ENCODE results near the gene KRTAP3-1.
"Not testable (repeated sequence)": the region's sequence is repeated elsewhere in the genome, so short reads cannot be mapped to it uniquely, and the experiment has no call there.

The KRTAP3-1 gene

GRCh38 chr17:41008811-41009210, at the start of gene KRTAP3-1:
Gene KRTAP3-1 (minus strand): TSS chr17:41009128. CDS start chr17:41009074, 54 bp downstream.
- no peak for FAIRE-seq

DNA sequence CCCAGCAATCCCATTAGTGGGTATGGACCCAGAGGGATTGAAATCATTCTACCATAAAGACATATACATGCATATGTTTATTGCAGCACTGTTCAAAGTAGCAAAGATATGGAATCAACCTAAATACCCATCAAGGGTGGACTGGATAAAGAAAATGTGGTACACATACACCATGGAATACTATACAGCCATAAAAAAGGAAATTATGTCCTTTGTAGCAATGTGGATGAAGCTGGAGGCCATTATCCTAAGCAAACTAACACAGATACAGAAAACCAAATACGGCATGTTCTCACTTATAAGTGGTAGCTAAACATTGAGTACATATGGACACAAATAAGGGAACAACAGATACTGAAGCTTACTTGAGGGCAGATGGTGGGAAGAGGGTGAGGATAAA, 48.6 kb upstream of the KRTAP3-1 start:
- FAIRE-seq: no peak

DNA sequence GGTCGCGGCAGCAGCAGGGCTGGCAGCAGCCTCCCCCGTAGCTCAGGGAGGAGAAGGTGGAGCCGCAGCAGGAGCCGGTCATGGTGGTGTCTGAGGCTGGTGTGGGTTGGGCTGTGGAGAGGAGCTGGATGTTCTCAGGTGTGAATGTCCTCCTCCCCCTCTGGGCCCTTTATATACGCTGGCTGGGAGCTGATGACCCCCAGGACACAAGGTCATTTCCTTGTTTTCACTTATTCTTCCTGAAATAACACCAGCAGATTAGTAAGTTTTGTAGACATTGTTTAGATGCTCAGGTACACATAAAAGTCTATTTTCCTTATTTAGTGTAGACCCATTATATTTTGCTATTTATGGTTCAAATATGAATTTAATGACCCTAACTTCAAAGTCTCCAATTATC, 46.2 kb upstream of the KRTAP3-1 start, which contains the start of gene KRTAP2-2:
TSS of gene KRTAP2-2 (minus strand) at position 101 of the 400 bp plus-strand sequence. CDS start at position 82, 19 bp downstream.
- not testable (repeated sequence) for FAIRE-seq

- FAIRE-seq: not testable (repeated sequence)
Measured at GRCh38 chr17:41054556-41054955, 45.6 kb upstream of the KRTAP3-1 start.

- no peak for FAIRE-seq
Measured at GRCh38 chr17:41054025-41054424, 45.1 kb upstream of the KRTAP3-1 start.

- no peak for FAIRE-seq
Measured at GRCh38 chr17:41052566-41052965, 43.6 kb upstream of the KRTAP3-1 start.

- no peak for FAIRE-seq
Measured at GRCh38 chr17:41049110-41049509, 40.2 kb upstream of the KRTAP3-1 start.

- FAIRE-seq: no peak
Measured at GRCh38 chr17:41048441-41048840, 39.5 kb upstream of the KRTAP3-1 start.

DNA sequence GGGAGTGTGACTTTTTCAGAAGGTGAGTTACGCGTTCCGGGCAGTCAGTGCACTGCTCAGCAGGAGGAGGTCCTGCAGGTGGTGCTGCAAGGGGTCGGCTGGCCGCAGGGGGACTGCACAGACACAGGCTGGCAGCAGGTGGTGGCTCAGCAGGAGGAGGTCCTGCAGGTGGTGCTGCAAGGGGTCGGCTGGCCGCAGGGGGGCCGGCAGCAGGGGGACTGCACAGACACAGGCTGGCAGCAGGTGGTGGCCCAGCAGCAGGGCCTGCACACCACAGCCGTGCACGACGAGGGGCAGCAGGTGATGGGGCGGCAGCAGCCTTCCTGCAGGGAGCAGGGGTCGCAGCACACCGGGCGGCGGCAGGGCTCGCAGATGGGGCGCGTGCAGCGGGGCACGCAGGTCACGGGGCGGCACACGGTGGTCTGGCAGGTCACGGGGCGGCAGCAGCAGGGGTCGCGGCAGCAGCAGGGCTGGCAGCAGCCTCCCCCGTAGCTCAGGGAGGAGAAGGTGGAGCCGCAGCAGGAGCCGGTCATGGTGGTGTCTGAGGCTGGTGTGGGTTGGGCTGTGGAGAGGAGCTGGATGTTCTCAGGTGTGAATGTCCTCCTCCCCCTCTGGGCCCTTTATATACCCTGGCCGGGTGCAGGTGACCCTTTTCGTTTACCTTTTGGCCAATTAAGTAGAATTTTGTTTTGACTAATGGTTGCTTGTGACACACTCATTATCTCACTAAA, 38.0 kb upstream of the KRTAP3-1 start, which contains the start of gene KRTAP2-1:
TSS of gene KRTAP2-1 (minus strand) at position 582 of the 731 bp plus-strand sequence. CDS start at position 533, 49 bp downstream.
- not testable (repeated sequence) for FAIRE-seq

DNA sequence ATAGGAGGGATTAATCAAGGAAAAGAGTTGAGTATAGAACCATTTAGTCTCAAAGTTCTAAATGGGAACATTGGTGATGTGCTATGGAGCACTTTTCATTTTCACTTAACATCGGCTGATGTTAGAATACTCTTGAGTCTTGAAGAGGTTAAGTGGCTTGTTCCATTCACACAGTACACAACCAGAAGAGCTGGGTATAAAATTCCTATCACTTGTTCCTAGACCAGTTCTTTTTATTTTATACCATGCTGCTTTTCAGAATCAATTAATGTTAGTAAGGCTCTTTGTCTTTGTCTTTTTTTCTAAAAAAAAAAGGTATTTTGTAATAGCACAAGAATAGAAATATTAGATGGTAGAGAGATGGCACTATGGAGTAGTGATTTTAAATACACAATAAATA, 34.0 kb upstream of the KRTAP3-1 start:
- no peak for FAIRE-seq

DNA sequence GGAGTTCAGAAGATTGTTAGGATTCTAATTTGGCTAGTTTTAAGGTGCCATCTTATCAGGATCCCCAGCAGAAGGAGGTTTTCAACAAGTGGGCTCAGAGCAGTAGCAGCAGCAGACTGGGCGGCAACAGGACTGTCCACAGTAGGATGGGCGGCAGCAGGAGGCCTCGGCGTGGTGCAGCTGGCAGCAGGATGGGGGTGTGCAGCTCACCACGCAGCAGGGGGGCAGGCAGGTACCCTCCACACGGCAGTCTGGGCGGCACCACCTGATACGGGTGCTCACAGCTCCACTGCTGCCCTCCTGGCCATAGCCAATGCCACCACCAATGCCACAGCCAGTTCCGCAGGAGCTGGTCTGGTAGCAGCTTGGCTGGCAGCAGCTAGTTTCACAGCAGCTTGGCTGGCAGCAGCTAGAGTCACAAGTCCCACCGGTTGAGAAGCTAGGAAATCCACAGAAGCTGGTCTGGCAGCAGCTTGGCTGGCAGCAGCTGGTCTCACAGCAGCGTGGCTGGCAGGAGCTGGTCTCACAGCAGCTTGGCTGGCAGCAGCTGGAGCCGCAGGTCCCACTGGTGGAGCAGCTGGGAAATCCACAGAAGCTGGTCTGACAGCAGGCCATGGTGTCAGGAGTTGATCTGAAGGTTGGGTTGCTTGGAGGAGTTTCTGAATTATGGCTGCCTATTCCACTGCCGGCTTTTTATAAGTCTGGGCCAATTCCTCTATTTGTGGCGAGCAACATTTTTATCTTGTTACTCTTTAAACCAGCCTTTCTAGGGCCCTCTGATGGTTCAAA, 32.0 kb upstream of the KRTAP3-1 start, which contains the start of gene KRTAP1-1:
TSS of gene KRTAP1-1 (minus strand) at position 668 of the 789 bp plus-strand sequence. CDS start at position 615, 53 bp downstream.
- not testable (repeated sequence) for FAIRE-seq

GRCh38 chr17:41037853-41038350, 29.0 kb upstream of the KRTAP3-1 start:
- no peak for FAIRE-seq

- FAIRE-seq: not testable (repeated sequence)
Measured at GRCh38 chr17:41034346-41034935, 25.5 kb upstream of the KRTAP3-1 start, which contains the start of gene KRTAP1-3. Gene KRTAP1-3 (minus strand): TSS chr17:41034874. CDS start chr17:41034821, 53 bp downstream.

DNA sequence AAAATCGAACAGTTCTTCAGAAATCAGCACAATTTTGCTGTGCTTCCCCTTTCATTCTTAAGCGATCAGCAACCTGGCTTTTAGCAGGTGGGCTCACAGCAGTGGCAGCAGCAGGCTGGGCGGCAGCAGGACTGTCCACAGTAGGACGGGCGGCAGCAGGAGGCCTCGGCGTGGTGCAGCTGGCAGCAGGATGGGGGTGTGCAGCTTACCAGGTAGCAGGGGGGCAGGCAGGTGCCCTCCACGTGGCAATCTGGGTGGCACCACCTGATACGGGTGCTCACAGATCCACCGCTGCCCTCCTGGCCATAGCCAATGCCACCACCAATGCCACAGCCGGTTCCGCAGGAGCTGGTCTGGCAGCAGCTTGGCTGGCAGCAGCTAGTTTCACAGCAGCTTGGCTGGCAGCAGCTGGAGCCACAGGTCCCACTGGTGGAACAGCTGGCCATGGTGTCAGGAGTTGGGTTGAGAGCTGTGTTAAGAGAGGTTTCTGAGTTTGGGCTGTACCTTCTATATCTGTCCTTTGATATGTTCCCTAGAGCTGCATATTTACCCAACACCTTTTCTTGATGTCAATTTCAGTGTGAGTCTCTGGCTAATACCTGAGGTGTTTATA, 20.8 kb upstream of the KRTAP3-1 start, which contains the start of gene KRTAP1-4:
TSS of gene KRTAP1-4 (minus strand) at position 563 of the 613 bp plus-strand sequence. CDS start at position 446, 117 bp downstream.
- no peak for FAIRE-seq

GRCh38 chr17:41026715-41027471, 18.0 kb upstream of the KRTAP3-1 start, which contains the start of gene KRTAP1-5:
Gene KRTAP1-5 (minus strand): TSS chr17:41027208. CDS start chr17:41027155, 53 bp downstream.
- FAIRE-seq: peak; percentile 84

DNA sequence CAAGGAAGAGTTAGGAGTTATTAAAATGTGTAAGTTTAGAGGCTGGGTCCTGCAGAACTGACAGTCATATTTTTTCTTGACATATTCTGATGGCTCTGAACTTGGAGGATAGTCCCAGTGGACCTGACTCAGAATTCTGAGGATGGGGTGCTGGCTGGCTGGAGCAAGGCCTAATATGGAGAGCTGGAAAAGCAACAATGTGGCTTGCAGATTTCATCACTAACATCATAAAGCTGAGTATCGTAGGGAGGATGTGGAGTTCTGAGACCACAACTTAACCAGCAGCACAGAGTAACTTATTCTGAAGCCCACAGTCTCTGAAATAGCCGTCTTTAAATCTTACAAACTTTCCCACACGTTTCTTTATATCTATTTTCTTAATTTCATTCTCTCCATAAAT, 15.8 kb upstream of the KRTAP3-1 start:
- no peak for FAIRE-seq

- FAIRE-seq: no peak
Measured at GRCh38 chr17:41020336-41020735, 11.4 kb upstream of the KRTAP3-1 start.

- no peak for FAIRE-seq
Measured at GRCh38 chr17:41019415-41019814, 10.5 kb upstream of the KRTAP3-1 start.

DNA sequence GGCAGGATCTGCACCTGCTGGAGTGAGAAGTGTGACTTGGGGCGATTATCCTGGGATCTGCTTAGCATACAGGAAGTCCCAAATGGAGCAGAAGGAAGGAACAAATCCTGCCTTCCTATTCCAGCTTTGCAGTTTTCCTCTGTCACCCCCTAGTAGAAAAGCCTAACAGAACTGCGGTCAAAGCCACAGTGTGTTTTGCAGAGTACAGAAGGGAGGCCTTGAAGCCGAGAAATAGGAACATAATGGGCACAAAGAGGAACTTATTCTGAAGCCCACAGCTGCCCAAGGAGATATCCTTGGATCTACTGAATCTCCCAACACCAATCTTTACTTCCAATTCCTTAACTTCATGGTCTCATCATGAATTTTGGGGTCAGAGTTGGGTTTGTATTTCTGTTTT, 9.6 kb upstream of the KRTAP3-1 start:
- FAIRE-seq: no peak

GRCh38 chr17:41016578-41017215, 7.8 kb upstream of the KRTAP3-1 start:
- FAIRE-seq: no peak

- FAIRE-seq: no peak
Measured at GRCh38 chr17:41015454-41015853, 6.5 kb upstream of the KRTAP3-1 start.

All from endometrium (tissue), 2 donors.